Measurements from ENCODE around the gene PDLIM5.

- no peak for TF ChIP-seq POLR2A (IDR thresholded peaks at IDR 0.05)
- TF ChIP-seq, protein P1, sequence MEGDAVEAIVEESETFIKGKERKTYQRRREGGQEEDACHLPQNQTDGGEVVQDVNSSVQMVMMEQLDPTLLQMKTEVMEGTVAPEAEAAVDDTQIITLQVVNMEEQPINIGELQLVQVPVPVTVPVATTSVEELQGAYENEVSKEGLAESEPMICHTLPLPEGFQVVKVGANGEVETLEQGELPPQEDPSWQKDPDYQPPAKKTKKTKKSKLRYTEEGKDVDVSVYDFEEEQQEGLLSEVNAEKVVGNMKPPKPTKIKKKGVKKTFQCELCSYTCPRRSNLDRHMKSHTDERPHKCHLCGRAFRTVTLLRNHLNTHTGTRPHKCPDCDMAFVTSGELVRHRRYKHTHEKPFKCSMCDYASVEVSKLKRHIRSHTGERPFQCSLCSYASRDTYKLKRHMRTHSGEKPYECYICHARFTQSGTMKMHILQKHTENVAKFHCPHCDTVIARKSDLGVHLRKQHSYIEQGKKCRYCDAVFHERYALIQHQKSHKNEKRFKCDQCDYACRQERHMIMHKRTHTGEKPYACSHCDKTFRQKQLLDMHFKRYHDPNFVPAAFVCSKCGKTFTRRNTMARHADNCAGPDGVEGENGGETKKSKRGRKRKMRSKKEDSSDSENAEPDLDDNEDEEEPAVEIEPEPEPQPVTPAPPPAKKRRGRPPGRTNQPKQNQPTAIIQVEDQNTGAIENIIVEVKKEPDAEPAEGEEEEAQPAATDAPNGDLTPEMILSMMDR (IDR thresholded peaks at IDR 0.05 in 4 of 5, conservative IDR thresholded peaks at IDR 0.05 in 1 of 5), result peak; percentile 55 to 89 (median 64)
Observed at GRCh38 chr4:94595880-94596483, 144.2 kb downstream of the PDLIM5 start.
